Measurements from ENCODE around the gene MBNL1. TPM values are rescaled to one million over a fixed set of nuclear protein-coding genes. Genes with fewer than 3 reads are reported as not detected.
A peak's percentile ranks its signal among the peaks of the same experiment; 100 is the strongest.

MBNL1 gene
- total and polyA plus RNA-seq, 7 experiments from 2014 or later, result 371 to 675 (median 497) TPM

- Mint-ChIP-seq H3K9me3 (no peaks in the 10 kb centered on the region), H3K27ac (peak overlapping the region in 8 of 9 donors; percentile 6 to 95 (median 80)), H3K36me3 (peaks cover 4 to 38% (median 14%) of the 10 kb centered on the region in 5 donors), H3K4me1 (peaks cover 61 to 86% (median 79%) of the 10 kb centered on the region in 7 donors), H3K27me3 (no peaks in the 10 kb centered on the region), H3K4me3 (peak overlapping the region; percentile 8 to 77 (median 39))
- intact Hi-C loops (cut with micrococcal nuclease), result no loop called here
- ATAC-seq (no peak), DNase-seq (no peak)
- ChIA-PET CTCF (no interaction called here), POLR2A (interaction anchor here (0.8 to 12.9 kb wide), 7 partner anchors 11 to 79 kb away, joined by 3 to 252 read pairs (median 3); no protein-coding TSS in a partner anchor)
- H3K27me3 ChIP-seq (ENCODE audit: control insufficient read depth in 2 of 2, insufficient read depth in 2 of 2, low read length in 2 of 2), result no peaks in the 10 kb centered on the region
- H3K4me1 ChIP-seq (ENCODE audit: control insufficient read depth in 2 of 2, insufficient read depth in 2 of 2, low read length in 2 of 2), result peaks cover 63 to 65% of the 10 kb centered on the region in 2 donors
- peak overlapping the region; percentile 6 for H3K27ac ChIP-seq (ENCODE audit: low read depth, low read length)
- H3K9me3 ChIP-seq (ENCODE audit: control insufficient read depth in 2 of 3, low read length in 3 of 3), result no peaks in the 10 kb centered on the region
- H3K4me3 ChIP-seq (ENCODE audit: low read length), result no peak overlapping the region
- peaks cover 0 to 6% (median 0%) of the 10 kb centered on the region in 3 experiments for H3K36me3 ChIP-seq (ENCODE audit: control insufficient read depth in 2 of 3, insufficient read depth in 3 of 3, low read length in 3 of 3)
Observed at GRCh38 chr3:152264378-152264777, 4.4 kb upstream of the MBNL1 start.

GRCh38 chr3:152266221-152266995 lies 2.3 kb upstream of the MBNL1 start:
- H3K9me3 ChIP-seq (ENCODE audit: control insufficient read depth in 2 of 3, low read length in 3 of 3), result no peaks in the 10 kb centered on the region
- peak overlapping the region; percentile 99 for H3K27ac ChIP-seq (ENCODE audit: low read depth, low read length)
- ATAC-seq, result no peak
- peaks cover 43 to 44% of the 10 kb centered on the region in 2 donors for H3K4me1 ChIP-seq (ENCODE audit: control insufficient read depth in 2 of 2, insufficient read depth in 2 of 2, low read length in 2 of 2)
- Mint-ChIP-seq H3K9me3 (no peaks in the 10 kb centered on the region), H3K27ac (peak overlapping the region; percentile 82 to 98 (median 95)), H3K4me1 (peaks cover 50 to 68% (median 63%) of the 10 kb centered on the region in 7 donors), H3K36me3 (peaks cover 4 to 39% (median 27%) of the 10 kb centered on the region in 5 donors), H3K27me3 (no peaks in the 10 kb centered on the region), H3K4me3 (peak overlapping the region; percentile 78 to 100 (median 94))
- ChIA-PET POLR2A (interaction anchor here (0.7 to 6.3 kb wide), 9 partner anchors 9 to 65 kb away, joined by 3 to 198 read pairs (median 10); no protein-coding TSS in a partner anchor), CTCF (interaction anchor here (2.7 kb wide), 1 partner anchor 8 kb away, joined by 16 read pairs; no protein-coding TSS in a partner anchor)
- DNase-seq, result no peak
- H3K4me3 ChIP-seq (ENCODE audit: low read length), result peak overlapping the region; percentile 77
- no peaks in the 10 kb centered on the region for H3K27me3 ChIP-seq (ENCODE audit: control insufficient read depth in 2 of 2, insufficient read depth in 2 of 2, low read length in 2 of 2)
- intact Hi-C loops (cut with micrococcal nuclease), result loop anchor here in 1 of 2 donors (5.0 kb wide), 2 partner anchors 194 to 1064 kb away; partner anchors contain the start of gene GPR171
- peaks cover 0 to 12% (median 0%) of the 10 kb centered on the region in 3 experiments for H3K36me3 ChIP-seq (ENCODE audit: control insufficient read depth in 2 of 3, insufficient read depth in 3 of 3, low read length in 3 of 3)

- Mint-ChIP-seq H3K9me3 (no peaks in the 10 kb centered on the region), H3K27me3 (no peaks in the 10 kb centered on the region), H3K4me3 (peak overlapping the region; percentile 78 to 100 (median 94)), H3K36me3 (peaks cover 4 to 38% (median 26%) of the 10 kb centered on the region in 5 donors), H3K4me1 (peaks cover 51 to 69% (median 66%) of the 10 kb centered on the region in 7 donors), H3K27ac (peak overlapping the region; percentile 82 to 98 (median 95))
- no peak for ATAC-seq
- peaks cover 0 to 12% (median 2%) of the 10 kb centered on the region in 3 experiments for H3K36me3 ChIP-seq (ENCODE audit: control insufficient read depth in 2 of 3, insufficient read depth in 3 of 3, low read length in 3 of 3)
- peak overlapping the region; percentile 77 for H3K4me3 ChIP-seq (ENCODE audit: low read length)
- no peaks in the 10 kb centered on the region for H3K9me3 ChIP-seq (ENCODE audit: control insufficient read depth in 2 of 3, low read length in 3 of 3)
- intact Hi-C loops (cut with micrococcal nuclease), result loop anchor here (1.0 to 5.0 kb wide), 16 partner anchors 9 to 1721 kb away; partner anchors contain the start of genes EIF2A (in 1 of the 2), GPR171 (in 1 of the 2), SELENOT (in 1 of the 2) and SERP1 (in 1 of the 2)
- no peak for DNase-seq
- ChIA-PET POLR2A (interaction anchor here (0.7 to 11.1 kb wide), 23 partner anchors 11 to 176 kb away, joined by 3 to 229 read pairs (median 15); no protein-coding TSS in a partner anchor), CTCF (interaction anchor here (0.7 to 2.7 kb wide), 8 partner anchors 10 to 84 kb away, joined by 3 to 16 read pairs (median 7); no protein-coding TSS in a partner anchor)
- H3K27ac ChIP-seq (ENCODE audit: low read depth, low read length), result peak overlapping the region; percentile 99
- peaks cover 42 to 43% of the 10 kb centered on the region in 2 donors for H3K4me1 ChIP-seq (ENCODE audit: control insufficient read depth in 2 of 2, insufficient read depth in 2 of 2, low read length in 2 of 2)
- no peaks in the 10 kb centered on the region for H3K27me3 ChIP-seq (ENCODE audit: control insufficient read depth in 2 of 2, insufficient read depth in 2 of 2, low read length in 2 of 2)
Observed at GRCh38 chr3:152267831-152268554, 736 bp upstream of the MBNL1 start.

GRCh38 chr3:152269056-152269830 lies 514 bp downstream of the MBNL1 start:
- peak overlapping the region; percentile 78 to 100 (median 94) for H3K4me3 Mint-ChIP-seq
- H3K27ac Mint-ChIP-seq, result peak overlapping the region; percentile 88 to 98 (median 95)
- peak overlapping the region; percentile 77 for H3K4me3 ChIP-seq (ENCODE audit: low read length)
- H3K27me3 ChIP-seq (ENCODE audit: control insufficient read depth in 2 of 2, insufficient read depth in 2 of 2, low read length in 2 of 2), result no peaks in the 10 kb centered on the region
- no peaks in the 10 kb centered on the region for H3K9me3 Mint-ChIP-seq
- DNase-seq (peak in 7 of 9 donors; percentile 73 to 90 (median 84)), ATAC-seq (peak; percentile 75)
- peaks cover 43 to 69% (median 64%) of the 10 kb centered on the region in 7 donors for H3K4me1 Mint-ChIP-seq
- H3K27ac ChIP-seq (ENCODE audit: low read depth, low read length), result peak overlapping the region; percentile 99
- no peaks in the 10 kb centered on the region for H3K9me3 ChIP-seq (ENCODE audit: control insufficient read depth in 2 of 3, low read length in 3 of 3)
- intact Hi-C loops (cut with micrococcal nuclease), result loop anchor here (1.0 to 5.0 kb wide), 11 partner anchors 14 to 1722 kb away; partner anchors contain the start of genes EIF2A (in 1 of the 2), GPR171 (in 1 of the 2), SELENOT (in 1 of the 2) and SERP1 (in 1 of the 2)
- peaks cover 31 to 46% of the 10 kb centered on the region in 2 donors for H3K4me1 ChIP-seq (ENCODE audit: control insufficient read depth in 2 of 2, insufficient read depth in 2 of 2, low read length in 2 of 2)
- ChIA-PET POLR2A (interaction anchor here (0.6 to 11.1 kb wide), 31 partner anchors 10 to 1001 kb away, joined by 3 to 229 read pairs (median 10); no protein-coding TSS in a partner anchor), CTCF (interaction anchor here (0.6 to 2.7 kb wide), 16 partner anchors 11 to 173 kb away, joined by 3 to 16 read pairs (median 4); no protein-coding TSS in a partner anchor)
- H3K36me3 Mint-ChIP-seq, result peaks cover 4 to 32% (median 21%) of the 10 kb centered on the region in 5 donors
- no peaks in the 10 kb centered on the region for H3K27me3 Mint-ChIP-seq
- peaks cover 0 to 12% (median 3%) of the 10 kb centered on the region in 3 experiments for H3K36me3 ChIP-seq (ENCODE audit: control insufficient read depth in 2 of 3, insufficient read depth in 3 of 3, low read length in 3 of 3)

DNA sequence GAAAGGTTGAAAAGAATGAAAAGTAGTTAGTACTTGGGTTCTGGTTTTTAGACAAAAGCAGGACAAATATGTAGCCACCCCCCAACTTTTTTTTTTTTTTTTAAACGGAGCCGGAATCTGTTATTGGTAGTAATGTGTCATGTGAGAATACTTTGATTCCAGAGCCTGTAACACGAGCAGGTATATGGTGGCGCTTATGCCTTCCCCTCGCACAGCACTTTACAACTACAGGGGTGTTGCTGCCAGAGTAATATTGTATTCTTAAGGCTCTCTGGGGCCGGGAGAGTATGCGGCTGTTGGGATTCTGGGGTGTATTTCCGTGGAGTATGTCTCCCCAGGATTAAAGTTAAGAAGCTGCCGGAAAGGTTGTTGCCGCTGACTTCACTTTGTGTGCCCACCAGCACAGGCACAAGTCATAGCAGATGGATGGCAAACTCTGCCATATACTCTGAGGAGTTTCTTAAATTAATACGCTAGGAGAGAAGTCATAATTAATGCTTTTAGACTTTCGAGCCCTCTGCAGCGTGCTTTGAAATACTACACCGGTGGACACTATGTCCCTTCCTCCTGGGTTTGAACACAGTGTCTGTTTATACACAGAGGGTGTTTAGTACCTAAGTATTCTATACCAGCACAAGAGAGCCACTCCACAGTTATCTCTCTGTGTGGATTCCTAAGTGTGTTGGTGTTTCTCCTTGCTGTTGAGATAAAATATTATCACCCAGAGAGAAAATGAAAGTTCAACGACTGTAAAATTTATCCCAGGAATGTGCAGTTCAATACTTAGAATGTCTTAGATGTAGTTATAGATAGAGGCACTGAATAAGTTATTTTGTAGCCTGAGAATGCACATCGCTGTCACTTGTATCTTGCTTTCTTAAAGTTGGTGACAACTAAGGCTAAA lies 1.4 kb downstream of the MBNL1 start:
- CTCF ChIA-PET, result interaction anchor here (0.6 to 2.6 kb wide), 9 partner anchors 10 to 172 kb away, joined by 3 to 14 read pairs (median 4); no protein-coding TSS in a partner anchor
- intact Hi-C loops (cut with micrococcal nuclease), result loop anchor here (1.0 to 10.0 kb wide), 15 partner anchors 9 to 1723 kb away; partner anchors contain the start of genes SIAH2 (in 2 of the 2), EIF2A (in 1 of the 2), GPR171 (in 1 of the 2) and RAP2B (in 1 of the 2)
- peaks cover 40 to 67% (median 63%) of the 10 kb centered on the region in 7 donors for H3K4me1 Mint-ChIP-seq
- no peaks in the 10 kb centered on the region for H3K27me3 Mint-ChIP-seq
- ATAC-seq (peak; percentile 47), DNase-seq (peak in 1 of 9 donors; percentile 16)
- peaks cover 31 to 48% of the 10 kb centered on the region in 2 donors for H3K4me1 ChIP-seq (ENCODE audit: control insufficient read depth in 2 of 2, insufficient read depth in 2 of 2, low read length in 2 of 2)
- peaks cover 4 to 31% (median 21%) of the 10 kb centered on the region in 5 donors for H3K36me3 Mint-ChIP-seq
- H3K36me3 ChIP-seq (ENCODE audit: control insufficient read depth in 2 of 3, insufficient read depth in 3 of 3, low read length in 3 of 3), result peaks cover 0 to 12% (median 3%) of the 10 kb centered on the region in 3 experiments
- no peaks in the 10 kb centered on the region for H3K9me3 ChIP-seq (ENCODE audit: control insufficient read depth in 2 of 3, low read length in 3 of 3)
- H3K27me3 ChIP-seq (ENCODE audit: control insufficient read depth in 2 of 2, insufficient read depth in 2 of 2, low read length in 2 of 2), result no peaks in the 10 kb centered on the region
- H3K9me3 Mint-ChIP-seq, result no peaks in the 10 kb centered on the region
- POLR2A ChIA-PET, result interaction anchor here (0.5 to 11.1 kb wide), 27 partner anchors 12 to 198 kb away, joined by 3 to 229 read pairs (median 10); no protein-coding TSS in a partner anchor
- peak overlapping the region; percentile 77 for H3K4me3 ChIP-seq (ENCODE audit: low read length)
- peak overlapping the region; percentile 99 for H3K27ac ChIP-seq (ENCODE audit: low read depth, low read length)
- peak overlapping the region; percentile 78 to 100 (median 94) for H3K4me3 Mint-ChIP-seq
- H3K27ac Mint-ChIP-seq, result peak overlapping the region; percentile 88 to 98 (median 95)

All from naive thymus-derived CD4-positive, alpha-beta T cell (primary cell).